K562 (cell line): ENCODE measurements around the gene PSMD4. TPM values are rescaled to one million over a fixed set of nuclear protein-coding genes. Genes with fewer than 3 reads are reported as not detected.

Source experiments
- BCOR ChIP-seq: fragments of 450-650 bp; IDR thresholded peaks from 2 replicates; pipeline ENCODE4 v1.6.1; 2016
- GATAD2B ChIP-seq: fragments of 450-650 bp; IDR thresholded peaks from 2 replicates; pipeline ENCODE4 v1.6.1; 2017; ENCODE audit warnings: mild to moderate bottlenecking, borderline replicate concordance
- HDAC1 ChIP-seq, 2 experiments: fragments of 450-650 bp; IDR thresholded peaks; 2 replicates each; pipeline ENCODE4 v1.6.1; 2016 to 2017; ENCODE audit warnings: inconsistent platforms in 1 of 2, mild to moderate bottlenecking in 1 of 2, moderate library complexity in 1 of 2
- HIVEP1 ChIP-seq: fragments of 250-450 bp; sonication (Bioruptor Pico); IDR thresholded peaks from 2 replicates; pipeline ENCODE4 v1.4.0; 2020; ENCODE audit warnings: mild to moderate bottlenecking
- IRF2 ChIP-seq: sonication (generic); formaldehyde crosslinking; IDR thresholded peaks from 2 replicates; pipeline ENCODE4 v1.8.1; 2022; ENCODE audit warnings: mild to moderate bottlenecking, missing genetic modification reagents
- MITF ChIP-seq: IDR thresholded peaks from 2 replicates; pipeline ENCODE4 v1.6.1; 2014; ENCODE audit warnings: antibody characterized with exemption
- MLLT1 ChIP-seq, 2 experiments: fragments of 450-650 bp; IDR thresholded peaks; 2 replicates each; pipeline ENCODE4 v1.6.1; 2016
- MYC ChIP-seq, 2 experiments: fragments of 250-450 bp in 1 of 2; sonication (Bioruptor Pico) in 1 of 2; IDR thresholded peaks; 2 replicates each; pipeline versions ENCODE4 v1.5.1 to v1.6.1; 2012 to 2021; ENCODE audit warnings: low read depth in 2 of 2, borderline replicate concordance in 1 of 2, improper control_type of control experiment in 1 of 2, low read length in 1 of 2, mild to moderate bottlenecking in 1 of 2, moderate library complexity in 1 of 2
- POLR2AphosphoS5 ChIP-seq: IDR thresholded peaks from 2 replicates; pipeline ENCODE4 v1.6.1; 2011; ENCODE audit warnings: mild to moderate bottlenecking, low read depth, low read length, moderate library complexity; ENCODE audit not compliant: control insufficient read depth, insufficient read depth
- RUNX1 ChIP-seq: sonication (generic); IDR thresholded peaks from 2 replicates; pipeline ENCODE4 v1.6.1; 2016; ENCODE audit warnings: antibody characterized with exemption, low read depth
- THRA ChIP-seq: fragments of 450-650 bp; IDR thresholded peaks from 2 replicates; pipeline ENCODE4 v1.6.1; 2017; ENCODE audit warnings: mild to moderate bottlenecking, moderate library complexity
- ZBTB5 ChIP-seq: fragments of 450-650 bp; IDR thresholded peaks from 2 replicates; pipeline ENCODE4 v1.6.1; 2017; ENCODE audit warnings: antibody characterized with exemption
- ZNF121 ChIP-seq: sonication (generic); formaldehyde crosslinking; conservative IDR thresholded peaks from 2 replicates; pipeline ENCODE4 v1.8.0; 2022; ENCODE audit warnings: missing genetic modification reagents
- ZNF398 ChIP-seq: fragments of 250-450 bp; sonication (Bioruptor Pico); IDR thresholded peaks from 2 replicates; pipeline ENCODE4 v1.8.0; 2021; ENCODE audit warnings: moderate library complexity, mild to moderate bottlenecking, inconsistent platforms
- ZNF75A ChIP-seq: fragments of 450-650 bp; formaldehyde crosslinking; IDR thresholded peaks from 2 replicates; pipeline ENCODE4 v1.4.0; 2020; ENCODE audit warnings: mild to moderate bottlenecking
- polyA plus RNA-seq, 8 experiments: library from polyadenylated mRNA; depleted of rRNA in 4 of 8; stranded (reverse) in 5 of 8; unstranded in 3 of 8; fragments of >200 nt; fragmentation: Nextera tagmentation in 2 of 8; fragmentation: Illumina TruSeq in 1 of 8; extraction: Ambion mirVana in 2 of 8; extraction: Trizol in 1 of 8; gene quantifications; 2 replicates each; pipeline versions ENCODE4 v1.2.1 to v1.2.3, GENCODE V29; 2011 to 2014; ENCODE audit warnings: inconsistent platforms in 1 of 8, missing spikeins in 1 of 8
- total RNA-seq, 7 experiments: library from RNA; depleted of rRNA in 6 of 7; stranded (reverse); fragments of >200 nt in 6 of 7; fragmentation: Illumina TruSeq in 2 of 7; extraction: Trizol in 2 of 7; gene quantifications; 2 replicates each; pipeline versions ENCODE4 v1.2.1 to v1.2.3, GENCODE V29; 2011 to 2021; ENCODE audit warnings: low replicate concordance in 1 of 7

Gene PSMD4
- total and polyA plus RNA-seq, 9 of the 15 experiments (the other 6 are each of a cell fraction or from before 2014, with no cell fraction given): 194 to 353 (median 295) TPM

GRCh38 chr1:151281969-151282882 lies 27.7 kb downstream of the PSMD4 start, which contains the start of gene ZNF687 (continued):
- TF ChIP-seq THRA: no peak
- TF ChIP-seq MLLT1 (IDR thresholded peaks at IDR 0.05): peak in 1 of 2 experiments; percentile 100; a peak in 2 of 4 replicates
- no peak for TF ChIP-seq BCOR
- TF ChIP-seq GATAD2B: no peak
- TF ChIP-seq ZNF398: no peak
- no peak; the same call in 1 of the 2 replicates for TF ChIP-seq POLR2AphosphoS5
- no peak for TF ChIP-seq ZBTB5
- no peak for TF ChIP-seq MITF
- no peak for TF ChIP-seq HIVEP1 (CRISPR knock-in tag)
- no peak for TF ChIP-seq IRF2 (CRISPR knock-in tag)
- TF ChIP-seq HDAC1 (IDR thresholded peaks at IDR 0.05): peak in 1 of 2 experiments; percentile 22; a peak in 1 of 4 replicates
- peak; percentile 20; the same call in 1 of the 2 replicates for TF ChIP-seq MYC (IDR thresholded peaks at IDR 0.05; ENCODE audit: low read depth, low read length)
- no peak for TF ChIP-seq MYC (CRISPR knock-in tag; IDR thresholded peaks at IDR 0.05; ENCODE audit: borderline replicate concordance, low read depth)
- no peak for TF ChIP-seq ZNF75A (CRISPR knock-in tag)
- TF ChIP-seq ZNF121 (CRISPR knock-in tag): no peak
- TF ChIP-seq RUNX1: no peak
